Raji (cell line): ENCODE data around the gene RBM19.

ENCODE experiments used
- POLR2A ChIP-seq: IDR thresholded peaks from 2 replicates; pipeline ENCODE4 v1.6.1; 2011; ENCODE audit warnings: low read depth, low read length, control low read depth; ENCODE audit not compliant: insufficient read depth

The RBM19 gene

DNA sequence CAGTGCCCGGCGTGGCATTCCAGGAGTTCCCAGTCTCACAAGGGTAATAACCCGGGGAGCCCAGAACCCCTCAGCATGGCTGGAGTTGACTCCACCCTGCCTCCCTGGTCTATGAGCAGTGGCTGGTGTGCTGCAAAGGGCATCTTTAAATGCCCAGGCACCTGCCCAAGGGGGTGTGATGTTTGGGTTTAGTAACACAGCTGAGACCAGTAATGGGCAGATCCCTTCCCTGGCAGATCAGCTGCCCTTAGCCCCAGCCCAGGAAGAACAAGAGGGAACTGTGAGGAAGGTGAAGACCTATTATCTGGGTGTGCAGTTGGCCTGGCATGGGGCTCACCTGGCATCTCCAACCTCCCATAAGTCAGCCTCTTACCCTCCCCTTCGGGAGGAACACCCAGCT is 35.9 kb downstream of the RBM19 start:
- no peak for TF ChIP-seq POLR2A

DNA sequence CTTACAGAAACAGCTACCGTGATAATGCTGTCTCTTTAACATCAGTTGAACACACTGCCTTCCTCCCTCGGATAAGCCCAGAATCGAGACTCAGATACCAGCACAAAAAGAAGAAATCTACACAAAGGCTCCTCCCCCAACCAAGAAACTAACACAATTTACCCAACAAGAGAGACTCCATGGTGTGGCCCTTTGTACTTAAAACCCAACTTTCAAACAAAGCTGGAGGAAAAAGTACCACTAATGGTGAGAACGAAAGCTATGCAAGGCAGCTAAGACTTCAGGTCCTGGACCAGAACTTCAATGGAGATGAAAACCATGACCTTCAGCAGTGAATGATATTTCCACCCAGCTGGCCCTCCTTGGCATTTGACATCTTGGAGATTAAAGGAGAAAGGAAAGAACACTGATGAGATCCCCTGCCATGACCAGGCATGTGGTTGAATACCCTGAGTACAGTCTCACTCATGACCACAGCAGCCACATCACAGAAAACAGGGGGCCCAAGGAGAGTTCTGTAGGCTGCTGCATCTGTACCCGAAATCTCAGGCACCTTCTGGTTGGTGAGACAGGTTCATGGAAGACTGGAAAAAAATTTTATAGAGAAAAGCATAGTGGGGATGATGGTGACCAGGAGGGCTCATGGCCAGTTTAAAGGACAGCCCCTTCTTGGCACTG is 36.7 kb downstream of the RBM19 start:
- no peak for TF ChIP-seq POLR2A

DNA sequence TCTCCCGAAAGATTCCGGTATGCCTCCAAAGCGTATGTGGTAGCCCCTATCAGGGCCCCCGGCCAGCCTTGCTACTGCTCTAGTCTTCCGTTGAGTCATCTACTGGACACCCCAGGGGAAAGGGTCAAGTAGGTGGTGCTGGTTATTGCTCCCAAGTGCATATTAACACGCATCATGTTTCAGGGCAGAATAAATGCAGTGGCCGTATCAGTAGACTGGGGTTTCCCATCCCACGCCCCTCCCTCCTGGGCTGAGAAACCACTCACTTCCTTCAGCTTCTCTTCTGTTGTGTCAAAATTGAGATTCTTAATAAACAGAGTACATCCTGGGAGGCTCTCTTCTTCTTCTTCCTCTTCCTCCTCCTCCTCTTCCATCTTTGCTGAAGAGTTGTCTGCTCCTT is 39.3 kb downstream of the RBM19 start:
- no peak for TF ChIP-seq POLR2A

DNA sequence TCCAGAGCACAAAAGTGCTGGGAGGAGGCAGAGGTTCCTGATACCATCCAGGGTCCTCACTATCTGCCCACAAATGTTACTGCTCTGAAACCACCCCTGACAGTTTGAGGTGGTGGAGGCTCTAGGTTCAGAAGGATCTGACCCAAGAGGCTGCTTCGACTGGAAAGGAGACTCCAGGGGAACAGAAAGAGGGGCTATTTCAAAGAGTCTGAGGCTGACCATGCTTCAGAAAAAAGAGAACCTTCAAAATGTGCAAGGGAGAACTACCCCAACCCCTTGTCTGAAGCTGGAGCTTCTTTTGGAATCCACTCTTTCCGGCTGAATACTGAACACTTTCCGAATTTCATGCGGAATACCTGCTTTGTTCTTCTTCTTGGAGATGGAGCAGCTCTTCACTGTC is 41.8 kb downstream of the RBM19 start:
- no peak for TF ChIP-seq POLR2A

DNA sequence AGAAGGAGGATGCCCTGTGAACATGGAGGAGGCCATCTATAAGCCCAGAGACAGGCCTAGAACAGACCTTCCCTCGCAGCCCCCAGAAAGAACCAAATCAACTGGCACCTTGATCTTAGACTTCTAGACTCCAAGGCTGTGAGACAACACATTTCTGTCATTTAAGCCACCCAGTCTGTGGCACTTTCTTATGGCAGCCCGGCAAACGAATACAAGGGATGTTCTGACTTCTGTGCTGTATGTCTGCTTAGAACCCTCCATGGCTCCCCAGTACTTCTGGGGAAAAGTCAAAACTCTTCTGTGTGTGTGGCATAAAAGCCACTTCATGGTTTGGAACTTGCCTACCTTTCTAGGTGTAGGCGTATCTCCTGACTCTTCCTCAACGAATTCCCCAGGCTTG is 42.9 kb downstream of the RBM19 start:
- no peak for TF ChIP-seq POLR2A

DNA sequence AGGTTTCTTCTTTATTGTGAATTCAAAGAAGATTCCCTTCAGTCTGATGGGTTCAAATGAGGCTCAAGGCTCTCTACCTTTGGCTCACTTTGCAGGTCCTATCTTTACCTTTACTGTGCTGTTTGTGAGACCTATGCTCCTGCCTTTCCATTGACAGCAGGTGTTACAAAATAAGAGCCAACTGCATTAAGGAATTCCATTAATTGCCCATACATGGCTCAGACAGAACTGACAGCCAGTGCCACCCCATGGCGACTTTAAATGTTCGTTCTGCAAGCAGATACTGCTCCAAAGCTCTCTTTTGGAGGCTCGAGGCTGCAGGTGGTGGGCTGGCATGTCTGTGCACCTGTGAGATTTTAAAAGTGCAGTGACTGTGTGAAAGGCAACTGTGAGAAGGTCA is 44.7 kb downstream of the RBM19 start:
- TF ChIP-seq POLR2A, result no peak

DNA sequence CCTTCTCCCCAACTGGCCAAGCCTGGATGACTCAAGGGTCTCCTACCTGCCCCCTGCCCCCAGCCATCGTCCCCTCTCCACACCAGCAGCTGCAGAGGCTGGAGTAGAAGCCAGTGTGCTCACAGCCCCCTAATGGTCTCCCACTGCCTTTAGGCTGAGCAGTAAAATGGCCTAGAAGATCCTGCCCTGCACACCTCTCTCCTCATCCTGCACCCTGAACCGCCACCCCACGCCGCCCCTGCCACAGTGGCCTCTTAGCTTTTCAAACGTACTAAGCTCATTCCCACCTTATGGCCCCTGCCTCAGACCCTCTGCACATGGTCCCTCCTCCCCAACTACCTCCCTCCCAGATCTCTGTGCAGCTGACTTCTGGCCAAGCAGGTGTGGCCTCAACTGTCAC is 46.3 kb downstream of the RBM19 start:
- no peak for TF ChIP-seq POLR2A

DNA sequence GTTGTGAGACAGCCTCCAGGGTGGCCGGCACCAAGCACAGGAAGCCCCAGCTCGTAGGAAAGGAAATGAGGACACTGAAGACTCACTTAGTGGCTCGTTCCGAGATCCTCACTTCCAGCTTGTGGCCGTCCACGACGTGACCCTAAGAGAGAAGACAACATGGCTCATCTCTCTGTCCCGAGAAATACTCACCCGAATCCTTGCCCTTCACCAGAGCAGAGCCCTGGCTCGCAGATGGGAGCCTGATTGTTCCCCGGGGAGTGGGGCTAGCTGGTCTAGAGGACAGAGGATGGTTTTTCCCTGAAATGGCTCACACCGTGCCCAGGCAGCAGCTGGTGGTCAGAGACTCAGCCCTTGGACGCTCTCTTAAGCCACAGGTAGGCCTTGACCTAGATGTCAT is 47.8 kb downstream of the RBM19 start:
- no peak for TF ChIP-seq POLR2A

DNA sequence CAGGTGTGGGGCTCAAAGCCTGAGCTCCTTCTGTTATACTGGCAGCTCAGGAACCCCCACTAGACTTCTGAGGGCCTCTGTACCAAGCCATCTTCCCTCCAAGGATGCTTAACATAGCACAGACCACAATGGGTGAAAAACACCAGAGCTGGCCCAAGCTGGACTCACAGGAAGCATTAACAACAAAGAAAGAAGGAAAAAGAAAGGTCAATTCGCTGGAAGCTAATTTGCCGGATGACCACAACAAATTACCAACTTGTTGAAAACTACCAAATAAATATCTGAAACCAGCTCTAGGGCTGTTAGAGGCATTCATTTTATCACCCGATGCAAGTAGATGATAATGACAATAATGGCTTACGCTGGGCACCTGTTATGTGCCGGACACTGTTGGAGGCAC is 48.7 kb downstream of the RBM19 start:
- TF ChIP-seq POLR2A, result no peak

DNA sequence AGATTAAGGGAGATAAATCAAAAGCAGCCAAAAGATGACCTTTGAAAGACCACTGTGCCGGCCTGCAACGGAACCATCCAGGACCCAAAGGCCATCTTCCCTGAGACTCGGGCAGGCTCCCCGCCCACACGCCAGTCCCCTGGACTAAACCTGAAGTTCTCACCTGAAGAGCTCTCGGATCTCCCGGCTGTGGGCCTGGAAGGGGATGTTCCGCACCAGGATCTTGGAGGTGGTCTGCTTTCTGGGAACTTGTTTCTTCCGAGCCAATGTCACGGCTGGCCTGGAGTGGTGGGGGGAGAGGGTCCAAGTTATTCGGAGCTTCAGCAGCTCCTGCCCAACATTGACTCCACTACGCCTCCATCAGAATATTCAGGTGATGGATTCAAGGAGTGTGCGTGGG is 51.3 kb downstream of the RBM19 start:
- no peak for TF ChIP-seq POLR2A

DNA sequence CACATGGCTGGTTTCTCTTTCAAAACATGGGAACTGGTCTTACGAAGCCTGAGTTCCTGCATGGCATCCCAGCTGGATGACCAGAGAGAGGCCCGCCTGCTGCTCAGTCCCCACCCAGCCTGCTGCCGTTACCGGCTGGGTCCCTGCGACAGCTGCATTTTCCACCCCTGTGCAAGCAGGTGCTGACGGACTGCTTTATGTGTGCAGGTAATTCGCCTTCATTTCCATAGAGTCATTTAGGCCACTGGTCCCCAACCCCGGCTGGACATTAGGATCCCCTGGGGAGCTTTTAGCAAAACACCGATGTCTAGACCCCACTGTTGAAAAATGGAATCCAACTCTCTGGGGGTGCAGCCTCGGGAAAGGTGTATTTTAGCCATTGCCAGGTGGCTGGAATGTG is 51.9 kb downstream of the RBM19 start:
- TF ChIP-seq POLR2A, result no peak

DNA sequence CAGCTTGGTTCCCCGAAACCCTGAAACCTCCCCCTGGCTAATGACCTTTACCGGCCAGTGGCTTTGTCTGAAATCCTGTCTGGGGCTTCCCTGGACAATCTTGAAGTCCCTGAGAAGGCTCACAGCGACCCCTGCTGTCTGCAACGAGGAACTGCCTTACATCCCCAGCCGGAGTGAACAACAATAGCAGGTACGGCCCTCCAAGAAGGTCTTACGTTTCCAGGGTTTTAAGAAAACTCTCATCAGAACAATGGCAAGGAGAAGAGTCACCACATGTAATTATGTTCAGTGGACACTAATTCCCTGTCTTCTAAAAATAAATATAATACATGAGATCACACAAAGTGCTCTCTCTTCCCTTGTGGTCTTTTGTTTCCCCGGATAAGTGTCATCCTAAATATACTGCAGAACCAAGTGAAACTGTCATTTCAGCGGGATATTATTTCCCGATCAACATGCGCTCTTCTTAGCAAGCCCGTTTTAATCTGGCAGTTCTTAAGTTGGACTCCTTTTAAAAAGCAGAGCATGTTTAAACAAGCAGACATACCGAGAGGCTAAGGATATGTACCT is 53.3 kb downstream of the RBM19 start:
- TF ChIP-seq POLR2A, result no peak

DNA sequence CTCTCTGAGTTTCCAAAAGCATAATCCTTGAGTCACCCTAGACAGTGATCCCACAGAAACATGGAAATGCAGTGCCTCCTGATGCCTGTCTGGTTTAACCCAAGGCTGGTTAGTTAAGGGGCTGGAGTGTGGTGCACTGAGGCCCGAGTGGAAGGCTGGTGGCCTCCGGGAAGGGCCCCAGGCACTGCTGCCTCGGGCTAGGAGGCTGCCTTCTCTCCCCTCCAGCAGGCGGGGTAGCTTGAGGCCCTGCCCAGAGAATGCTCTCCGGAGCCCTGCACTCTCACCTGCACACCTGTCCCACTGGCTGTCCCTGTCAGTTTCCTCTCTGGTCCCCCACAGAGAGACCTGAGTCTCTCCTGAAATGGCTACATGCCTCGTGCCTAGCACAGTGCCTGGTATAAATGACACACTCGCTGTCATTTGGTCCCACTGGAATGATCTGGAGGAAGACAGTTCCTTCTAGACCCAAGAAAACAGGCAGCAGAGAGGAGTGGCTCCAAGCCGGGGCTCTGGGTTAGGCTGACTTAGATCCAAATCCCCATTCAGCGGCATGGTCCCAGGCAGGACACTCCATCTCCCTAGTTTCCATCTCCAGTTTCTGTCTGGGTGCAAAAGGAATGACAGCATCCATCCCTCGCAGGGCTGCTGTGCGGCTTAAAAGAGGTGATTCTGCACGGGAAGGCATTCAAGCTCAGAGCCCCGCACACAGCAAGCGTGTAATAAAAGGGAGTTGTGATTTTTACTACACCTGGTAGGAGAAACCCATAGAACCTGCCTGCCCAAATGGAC is 54.0 kb downstream of the RBM19 start:
- no peak for TF ChIP-seq POLR2A

DNA sequence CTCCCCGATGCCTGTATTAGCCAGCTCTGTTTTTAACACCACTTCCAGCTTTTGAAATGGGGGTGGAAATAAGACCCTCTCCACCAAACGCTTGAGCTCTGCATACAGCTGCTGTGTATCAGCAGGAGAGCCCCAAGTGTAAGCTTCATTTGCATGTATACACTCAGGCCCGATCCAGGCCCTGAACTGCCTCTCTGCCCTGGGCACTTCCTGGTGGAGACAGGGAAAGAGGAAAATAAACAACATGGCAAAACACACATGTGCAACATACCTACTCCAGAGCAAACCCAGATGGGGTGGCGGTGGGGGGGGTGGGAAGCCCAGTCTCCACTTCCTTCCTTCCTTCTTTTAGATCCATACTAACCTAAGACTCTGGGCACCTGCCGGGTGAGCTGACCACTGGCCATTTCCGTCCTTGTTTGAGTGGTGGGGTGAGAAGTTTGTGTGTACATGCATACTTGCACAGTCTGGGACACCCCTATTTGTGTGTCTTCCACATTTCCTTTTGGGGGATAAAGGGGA is 55.3 kb downstream of the RBM19 start:
- no peak for TF ChIP-seq POLR2A

DNA sequence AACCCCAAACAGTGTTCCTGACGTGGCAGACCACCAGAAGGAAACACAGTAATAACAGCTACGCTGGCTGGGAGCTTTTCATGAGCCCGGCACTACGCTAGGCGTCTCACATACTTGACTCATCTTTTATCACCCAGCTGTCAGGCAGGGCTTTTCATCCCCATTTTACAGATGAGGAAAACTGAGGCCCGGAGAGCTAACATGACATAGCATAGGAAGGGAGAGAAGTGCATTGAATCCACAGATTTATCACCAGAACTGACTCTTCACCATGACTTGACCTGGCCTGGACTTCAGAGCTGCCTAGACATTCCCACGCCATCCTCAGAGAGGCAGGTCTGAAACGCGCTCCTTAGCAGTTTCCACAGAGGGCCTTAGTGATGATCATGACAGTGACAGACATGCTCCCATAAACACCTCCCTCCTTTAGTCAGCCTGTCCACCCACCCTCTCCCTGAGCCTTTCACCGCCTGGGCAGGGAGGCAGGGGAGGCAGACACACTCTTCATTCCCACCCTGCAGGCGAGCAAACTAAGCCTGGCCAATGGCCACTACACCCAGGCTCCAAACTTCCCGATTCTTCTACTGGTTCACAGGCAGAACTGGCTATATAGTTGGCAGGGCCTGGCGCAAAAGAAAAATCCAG is 56.2 kb downstream of the RBM19 start:
- TF ChIP-seq POLR2A, result no peak

DNA sequence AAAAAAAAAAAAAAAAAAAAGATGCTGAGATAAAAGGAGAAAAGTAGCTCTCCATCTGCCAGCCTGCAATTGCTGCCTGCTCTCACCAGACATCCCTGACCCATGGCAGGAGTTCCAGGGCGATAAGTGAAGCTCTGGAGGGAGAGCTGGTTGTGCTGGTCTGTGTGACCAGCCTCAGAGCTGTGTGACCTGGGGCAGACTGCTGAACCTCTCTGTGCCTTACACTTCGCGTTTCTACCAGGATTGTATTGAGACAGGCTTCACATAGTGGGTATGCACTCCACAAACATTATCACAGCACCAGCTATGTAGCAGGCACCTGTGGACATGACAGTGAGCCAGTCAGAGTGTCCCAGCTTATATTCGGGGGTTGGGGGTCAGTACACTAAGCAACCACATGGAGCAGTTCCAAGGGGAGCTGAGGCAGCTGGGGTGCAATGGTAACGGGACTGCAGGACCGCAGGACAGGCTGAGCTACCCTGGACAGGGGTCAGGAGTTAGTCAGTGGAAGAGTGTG is 57.5 kb downstream of the RBM19 start:
- no peak for TF ChIP-seq POLR2A
